K562 (cell line): ENCODE measurements around the gene YTHDC1. TPM values are rescaled to one million over a fixed set of nuclear protein-coding genes. Genes with fewer than 3 reads are reported as not detected.

Experiments
- CCNT2 ChIP-seq: IDR thresholded peaks from 2 replicates; pipeline ENCODE4 v1.6.1; 2011; ENCODE audit warnings: borderline replicate concordance, low read depth, mild to moderate bottlenecking, moderate library complexity, mixed read lengths, low read length; ENCODE audit not compliant: insufficient read length; ENCODE audit errors: extremely low read depth
- CHD2 ChIP-seq: IDR thresholded peaks from 2 replicates; pipeline ENCODE4 v1.6.1; 2011; ENCODE audit warnings: low read depth, low read length
- EP400 ChIP-seq: fragments of 450-650 bp; IDR thresholded peaks from 2 replicates; pipeline ENCODE4 v1.6.1; 2017; ENCODE audit warnings: antibody characterized with exemption, mild to moderate bottlenecking, moderate library complexity
- ETV6 ChIP-seq, 3 experiments: fragments of 150-350 bp in 1 of 3; sonication (generic) in 1 of 3; formaldehyde crosslinking in 1 of 3; IDR thresholded peaks; 2 replicates each; pipeline versions ENCODE4 v1.6.1 to v1.8.0; 2014 to 2022; ENCODE audit warnings: borderline replicate concordance in 2 of 3, low read depth in 2 of 3, antibody characterized with exemption in 1 of 3, low read length in 1 of 3, mild to moderate bottlenecking in 1 of 3, missing genetic modification reagents in 1 of 3
- FOXJ3 ChIP-seq: sonication (generic); formaldehyde crosslinking; IDR thresholded peaks from 2 replicates; pipeline ENCODE4 v1.4.0; 2020; ENCODE audit warnings: mild to moderate bottlenecking, missing genetic modification reagents
- GABPA ChIP-seq: fragments of 200-800 bp; sonication (Bioruptor generic); conservative IDR thresholded peaks from 2 replicates; pipeline ENCODE4 v1.6.1; 2016; ENCODE audit warnings: low read depth, missing genetic modification characterization, missing compliant biosample characterization
- PRPF4 ChIP-seq: fragments of 200-400 bp; formaldehyde crosslinking; IDR thresholded peaks from one replicate; pipeline ENCODE4 v1.6.1; 2017; ENCODE audit warnings: low read length, low read depth, mild to moderate bottlenecking; ENCODE audit not compliant: insufficient read depth, poor library complexity, severe bottlenecking
- RBM14 ChIP-seq: fragments of 200-400 bp; formaldehyde crosslinking; IDR thresholded peaks from 2 replicates; pipeline ENCODE4 v1.6.1; 2018; ENCODE audit warnings: low read depth, mild to moderate bottlenecking, low read length, moderate library complexity, borderline replicate concordance; ENCODE audit not compliant: insufficient read depth
- RBM15 ChIP-seq: fragments of 200-400 bp; formaldehyde crosslinking; IDR thresholded peaks from 2 replicates; pipeline ENCODE4 v1.6.1; 2018; ENCODE audit warnings: mild to moderate bottlenecking, low read length, moderate library complexity; ENCODE audit not compliant: insufficient read depth
- RBM22 ChIP-seq: fragments of 200-400 bp; formaldehyde crosslinking; IDR thresholded peaks from 2 replicates; pipeline ENCODE4 v1.6.1; 2018; ENCODE audit warnings: low read length, low read depth; ENCODE audit not compliant: poor library complexity, severe bottlenecking
- RNF2 ChIP-seq: sonication (generic); IDR thresholded peaks from 2 replicates; pipeline ENCODE4 v1.6.1; 2016
- SMAD2 ChIP-seq: fragments of 150-350 bp; IDR thresholded peaks from 2 replicates; pipeline ENCODE4 v1.6.1; 2014; ENCODE audit warnings: low read depth, mild to moderate bottlenecking, low read length
- SRSF3 ChIP-seq: fragments of 200-400 bp; formaldehyde crosslinking; IDR thresholded peaks from 2 replicates; pipeline ENCODE4 v1.6.1; 2016; ENCODE audit warnings: mild to moderate bottlenecking, low read length, moderate library complexity; ENCODE audit not compliant: insufficient read depth
- ZBTB34 ChIP-seq: fragments of 250-450 bp; sonication (Bioruptor Pico); IDR thresholded peaks from 2 replicates; pipeline ENCODE4 v1.8.0; 2021; ENCODE audit warnings: mild to moderate bottlenecking, moderate library complexity
- ZNF121 ChIP-seq: sonication (generic); formaldehyde crosslinking; conservative IDR thresholded peaks from 2 replicates; pipeline ENCODE4 v1.8.0; 2022; ENCODE audit warnings: missing genetic modification reagents
- ZNF197 ChIP-seq: fragments of 200-800 bp; sonication (Bioruptor generic); IDR thresholded peaks from 2 replicates; pipeline ENCODE4 v1.6.1; 2016; ENCODE audit warnings: low read depth, missing genetic modification characterization, missing compliant biosample characterization
- ZNF3 ChIP-seq: fragments of 250-450 bp; sonication (Bioruptor Pico); IDR thresholded peaks from 2 replicates; pipeline ENCODE4 v1.5.0; 2021; ENCODE audit warnings: mild to moderate bottlenecking, moderate library complexity
- ZNF408 ChIP-seq: fragments of 250-450 bp; sonication (Bioruptor Pico); IDR thresholded peaks from 2 replicates; pipeline ENCODE4 v1.4.0; 2020; ENCODE audit warnings: low read depth, mild to moderate bottlenecking, moderate library complexity
- polyA plus RNA-seq, 8 experiments: library from polyadenylated mRNA; depleted of rRNA in 4 of 8; stranded (reverse) in 5 of 8; unstranded in 3 of 8; fragments of >200 nt; fragmentation: Nextera tagmentation in 2 of 8; fragmentation: Illumina TruSeq in 1 of 8; extraction: Ambion mirVana in 2 of 8; extraction: Trizol in 1 of 8; gene quantifications; 2 replicates each; pipeline versions ENCODE4 v1.2.1 to v1.2.3, GENCODE V29; 2011 to 2014; ENCODE audit warnings: inconsistent platforms in 1 of 8, missing spikeins in 1 of 8
- total RNA-seq, 7 experiments: library from RNA; depleted of rRNA in 6 of 7; stranded (reverse); fragments of >200 nt in 6 of 7; fragmentation: Illumina TruSeq in 2 of 7; extraction: Trizol in 2 of 7; gene quantifications; 2 replicates each; pipeline versions ENCODE4 v1.2.1 to v1.2.3, GENCODE V29; 2011 to 2021; ENCODE audit warnings: low replicate concordance in 1 of 7
- TF ChIP-seq, protein P1 (sequence below): fragments of 250-450 bp; sonication (Bioruptor Pico); IDR thresholded peaks from 2 replicates; pipeline ENCODE4 v1.4.0; 2020
- TF ChIP-seq, protein P2 (sequence below): IDR thresholded peaks from 2 replicates; pipeline ENCODE4 v1.6.1; 2016; ENCODE audit warnings: missing genetic modification characterization, missing compliant biosample characterization

The YTHDC1 gene
- total and polyA plus RNA-seq, 9 of the 15 experiments (the other 6 are each of a cell fraction or from before 2014, with no cell fraction given): 9.8 to 65.4 (median 51.7) TPM

DNA sequence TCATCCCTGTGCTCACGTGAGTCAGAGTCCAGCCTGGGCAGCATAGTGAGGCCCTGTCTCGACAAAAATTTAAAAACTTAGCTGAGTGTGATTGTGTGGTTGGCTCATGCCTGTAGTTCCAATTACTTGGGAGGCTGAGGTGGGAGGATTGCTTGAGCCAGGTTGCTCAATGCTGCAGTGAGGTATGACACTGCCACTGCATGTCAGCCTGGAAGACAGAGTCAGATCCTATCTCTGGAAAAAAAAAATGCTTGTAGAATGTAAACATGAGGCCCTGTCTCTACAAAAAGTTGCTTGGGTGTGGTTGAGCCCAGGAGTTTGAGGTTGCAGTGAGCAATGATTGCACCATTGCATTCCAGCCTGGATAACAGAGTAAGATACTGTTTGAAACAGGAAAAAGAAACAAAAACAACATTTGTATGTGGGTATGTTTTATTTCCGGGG lies 11.3 kb upstream of the YTHDC1 start (continued):
- TF ChIP-seq PRPF4 (no peak), ZNF197 (no peak), EP400 (no peak), ETV6 (IDR thresholded peaks at IDR 0.05; ENCODE audit: borderline replicate concordance in 1 of 2, low read depth in 2 of 2, low read length in 1 of 2) (no peak), ETV6 (CRISPR knock-in tag; IDR thresholded peaks at IDR 0.05; ENCODE audit: borderline replicate concordance) (no peak), CHD2 (no peak), RBM15 (no peak), CCNT2 (no peak), RBM22 (no peak), SMAD2 (no peak), SRSF3 (no peak), ZNF3 (CRISPR knock-in tag) (no peak), RBM14 (no peak), ZNF408 (CRISPR knock-in tag) (no peak), FOXJ3 (CRISPR knock-in tag) (no peak), ZBTB34 (CRISPR knock-in tag) (no peak), ZNF121 (CRISPR knock-in tag) (0 out of 2 replicates have a peak, but pooled peaks have one; percentile 8), RNF2 (0 out of 2 replicates have a peak, but pooled peaks have one; percentile 26), GABPA (peak; percentile 42; the same call in 1 of the 2 replicates)
- TF ChIP-seq, protein P1, sequence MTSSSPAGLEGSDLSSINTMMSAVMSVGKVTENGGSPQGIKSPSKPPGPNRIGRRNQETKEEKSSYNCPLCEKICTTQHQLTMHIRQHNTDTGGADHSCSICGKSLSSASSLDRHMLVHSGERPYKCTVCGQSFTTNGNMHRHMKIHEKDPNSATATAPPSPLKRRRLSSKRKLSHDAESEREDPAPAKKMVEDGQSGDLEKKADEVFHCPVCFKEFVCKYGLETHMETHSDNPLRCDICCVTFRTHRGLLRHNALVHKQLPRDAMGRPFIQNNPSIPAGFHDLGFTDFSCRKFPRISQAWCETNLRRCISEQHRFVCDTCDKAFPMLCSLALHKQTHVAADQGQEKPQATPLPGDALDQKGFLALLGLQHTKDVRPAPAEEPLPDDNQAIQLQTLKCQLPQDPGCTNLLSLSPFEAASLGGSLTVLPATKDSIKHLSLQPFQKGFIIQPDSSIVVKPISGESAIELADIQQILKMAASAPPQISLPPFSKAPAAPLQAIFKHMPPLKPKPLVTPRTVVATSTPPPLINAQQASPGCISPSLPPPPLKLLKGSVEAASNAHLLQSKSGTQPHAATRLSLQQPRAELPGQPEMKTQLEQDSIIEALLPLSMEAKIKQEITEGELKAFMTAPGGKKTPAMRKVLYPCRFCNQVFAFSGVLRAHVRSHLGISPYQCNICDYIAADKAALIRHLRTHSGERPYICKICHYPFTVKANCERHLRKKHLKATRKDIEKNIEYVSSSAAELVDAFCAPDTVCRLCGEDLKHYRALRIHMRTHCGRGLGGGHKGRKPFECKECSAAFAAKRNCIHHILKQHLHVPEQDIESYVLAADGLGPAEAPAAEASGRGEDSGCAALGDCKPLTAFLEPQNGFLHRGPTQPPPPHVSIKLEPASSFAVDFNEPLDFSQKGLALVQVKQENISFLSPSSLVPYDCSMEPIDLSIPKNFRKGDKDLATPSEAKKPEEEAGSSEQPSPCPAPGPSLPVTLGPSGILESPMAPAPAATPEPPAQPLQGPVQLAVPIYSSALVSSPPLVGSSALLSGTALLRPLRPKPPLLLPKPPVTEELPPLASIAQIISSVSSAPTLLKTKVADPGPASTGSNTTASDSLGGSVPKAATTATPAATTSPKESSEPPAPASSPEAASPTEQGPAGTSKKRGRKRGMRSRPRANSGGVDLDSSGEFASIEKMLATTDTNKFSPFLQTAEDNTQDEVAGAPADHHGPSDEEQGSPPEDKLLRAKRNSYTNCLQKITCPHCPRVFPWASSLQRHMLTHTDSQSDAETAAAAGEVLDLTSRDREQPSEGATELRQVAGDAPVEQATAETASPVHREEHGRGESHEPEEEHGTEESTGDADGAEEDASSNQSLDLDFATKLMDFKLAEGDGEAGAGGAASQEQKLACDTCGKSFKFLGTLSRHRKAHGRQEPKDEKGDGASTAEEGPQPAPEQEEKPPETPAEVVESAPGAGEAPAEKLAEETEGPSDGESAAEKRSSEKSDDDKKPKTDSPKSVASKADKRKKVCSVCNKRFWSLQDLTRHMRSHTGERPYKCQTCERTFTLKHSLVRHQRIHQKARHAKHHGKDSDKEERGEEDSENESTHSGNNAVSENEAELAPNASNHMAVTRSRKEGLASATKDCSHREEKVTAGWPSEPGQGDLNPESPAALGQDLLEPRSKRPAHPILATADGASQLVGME (CRISPR knock-in tag): no peak
- TF ChIP-seq, protein P2, sequence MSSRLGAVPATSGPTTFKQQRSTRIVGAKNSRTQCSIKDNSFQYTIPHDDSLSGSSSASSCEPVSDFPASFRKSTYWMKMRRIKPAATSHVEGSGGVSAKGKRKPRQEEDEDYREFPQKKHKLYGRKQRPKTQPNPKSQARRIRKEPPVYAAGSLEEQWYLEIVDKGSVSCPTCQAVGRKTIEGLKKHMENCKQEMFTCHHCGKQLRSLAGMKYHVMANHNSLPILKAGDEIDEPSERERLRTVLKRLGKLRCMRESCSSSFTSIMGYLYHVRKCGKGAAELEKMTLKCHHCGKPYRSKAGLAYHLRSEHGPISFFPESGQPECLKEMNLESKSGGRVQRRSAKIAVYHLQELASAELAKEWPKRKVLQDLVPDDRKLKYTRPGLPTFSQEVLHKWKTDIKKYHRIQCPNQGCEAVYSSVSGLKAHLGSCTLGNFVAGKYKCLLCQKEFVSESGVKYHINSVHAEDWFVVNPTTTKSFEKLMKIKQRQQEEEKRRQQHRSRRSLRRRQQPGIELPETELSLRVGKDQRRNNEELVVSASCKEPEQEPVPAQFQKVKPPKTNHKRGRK (tag): no peak
